Body of pancreas (tissue), 4 donors: Measurements from ENCODE around the gene BBX.

ENCODE experiments used
- POLR2A ChIP-seq, 3 donors: fragments of 450-650 bp; IDR thresholded peaks; one replicate each; pipeline ENCODE4 v1.6.1; 2016; ENCODE audit warnings: antibody characterized with exemption in 3 of 3, mild to moderate bottlenecking in 2 of 3
- TF ChIP-seq, protein P1 (sequence below), 7 experiments: fragments of 450-650 bp in 4 of 7; fragments of 200-600 bp in 3 of 7; sonication (generic) in 3 of 7; IDR thresholded peaks; one replicate each; pipeline ENCODE4 v1.5.1; 2016 to 2019; ENCODE audit warnings: antibody characterized with exemption in 7 of 7

DNA sequence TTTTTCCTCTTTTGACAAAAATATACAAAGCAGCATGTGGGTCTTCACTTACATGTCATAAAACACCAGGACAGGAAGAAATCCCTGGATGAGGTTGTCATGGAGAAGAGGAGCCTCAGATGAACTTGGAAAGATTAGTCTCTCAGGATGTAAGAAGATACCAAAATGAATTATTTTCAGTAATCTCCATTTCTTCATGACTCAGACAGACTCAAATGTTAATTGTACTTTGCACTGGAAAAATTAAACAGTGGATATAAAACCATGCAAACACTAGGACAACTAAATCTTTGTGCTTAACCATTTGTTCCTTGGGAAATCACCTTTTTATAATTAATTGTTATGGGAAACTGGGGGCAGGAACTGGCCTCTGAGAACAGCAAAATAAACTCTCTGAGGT, 331.1 kb downstream of the BBX start:
- TF ChIP-seq POLR2A (IDR thresholded peaks at IDR 0.05), result no peak
- TF ChIP-seq, protein P1, sequence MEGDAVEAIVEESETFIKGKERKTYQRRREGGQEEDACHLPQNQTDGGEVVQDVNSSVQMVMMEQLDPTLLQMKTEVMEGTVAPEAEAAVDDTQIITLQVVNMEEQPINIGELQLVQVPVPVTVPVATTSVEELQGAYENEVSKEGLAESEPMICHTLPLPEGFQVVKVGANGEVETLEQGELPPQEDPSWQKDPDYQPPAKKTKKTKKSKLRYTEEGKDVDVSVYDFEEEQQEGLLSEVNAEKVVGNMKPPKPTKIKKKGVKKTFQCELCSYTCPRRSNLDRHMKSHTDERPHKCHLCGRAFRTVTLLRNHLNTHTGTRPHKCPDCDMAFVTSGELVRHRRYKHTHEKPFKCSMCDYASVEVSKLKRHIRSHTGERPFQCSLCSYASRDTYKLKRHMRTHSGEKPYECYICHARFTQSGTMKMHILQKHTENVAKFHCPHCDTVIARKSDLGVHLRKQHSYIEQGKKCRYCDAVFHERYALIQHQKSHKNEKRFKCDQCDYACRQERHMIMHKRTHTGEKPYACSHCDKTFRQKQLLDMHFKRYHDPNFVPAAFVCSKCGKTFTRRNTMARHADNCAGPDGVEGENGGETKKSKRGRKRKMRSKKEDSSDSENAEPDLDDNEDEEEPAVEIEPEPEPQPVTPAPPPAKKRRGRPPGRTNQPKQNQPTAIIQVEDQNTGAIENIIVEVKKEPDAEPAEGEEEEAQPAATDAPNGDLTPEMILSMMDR (IDR thresholded peaks at IDR 0.05), result no peak
